ENCODE data around the gene PRPF8. TPM values are rescaled to one million over a fixed set of nuclear protein-coding genes. Genes with fewer than 3 reads are reported as not detected.

Gene PRPF8
- total and polyA plus RNA-seq, 2 of the 13 experiments (the other 11 are each of a cell fraction or from before 2014, with no cell fraction given), result 112 to 179 TPM

GRCh38 chr17:1683459-1683858, 1.2 kb downstream of the PRPF8 start:
- ChIA-PET POLR2A (interaction anchor here (0.7 to 2.9 kb wide), 6 partner anchors 15 to 79 kb away, joined by 3 to 18 read pairs (median 11); partner anchors contain the start of genes RILP and SERPINF1), CTCF (ENCODE audit: low intra/inter-chr PET ratio, low total read pairs) (no interaction called here)
- H3K4me3 ChIP-seq (replicated peaks in 1 of 3; ENCODE audit: insufficient read depth in 1 of 3, low read depth in 2 of 3, low read length in 3 of 3), result peak overlapping the region; percentile 88 to 90 (median 89)
- H2AFZ ChIP-seq (ENCODE audit: low read length), result no peak overlapping the region
- H3K4me2 ChIP-seq (ENCODE audit: low read depth, low read length), result peak overlapping the region; percentile 76
- H3K9me3 ChIP-seq (ENCODE audit: low read length), result no peaks in the 10 kb centered on the region
- H4K20me1 ChIP-seq (ENCODE audit: insufficient read depth, low read length), result peaks cover 12% of the 10 kb centered on the region
- no peak for FAIRE-seq
- TF ChIP-seq NBN (conservative IDR thresholded peaks at IDR 0.05) (no peak), ZNF292 (CRISPR knock-in tag; IDR thresholded peaks at IDR 0.05; ENCODE audit: borderline replicate concordance, low read depth) (no peak), SOX13 (IDR thresholded peaks at IDR 0.05) (no peak), SOX13 (CRISPR knock-in tag; conservative IDR thresholded peaks at IDR 0.05 in 1 of 2, IDR thresholded peaks at IDR 0.05 in 1 of 2) (no peak), ATF7 (IDR thresholded peaks at IDR 0.05) (no peak), ATF7 (CRISPR knock-in tag; IDR thresholded peaks at IDR 0.05) (no peak), ZNF274 (CRISPR knock-in tag; IDR thresholded peaks at IDR 0.05) (no peak), RFX3 (CRISPR knock-in tag; IDR thresholded peaks at IDR 0.05) (no peak), RFX5 (IDR thresholded peaks at IDR 0.05; ENCODE audit: low read depth, low read length) (no peak), RNF2 (conservative IDR thresholded peaks at IDR 0.05; ENCODE audit: low read depth) (no peak)
- TF ChIP-seq, protein P1, sequence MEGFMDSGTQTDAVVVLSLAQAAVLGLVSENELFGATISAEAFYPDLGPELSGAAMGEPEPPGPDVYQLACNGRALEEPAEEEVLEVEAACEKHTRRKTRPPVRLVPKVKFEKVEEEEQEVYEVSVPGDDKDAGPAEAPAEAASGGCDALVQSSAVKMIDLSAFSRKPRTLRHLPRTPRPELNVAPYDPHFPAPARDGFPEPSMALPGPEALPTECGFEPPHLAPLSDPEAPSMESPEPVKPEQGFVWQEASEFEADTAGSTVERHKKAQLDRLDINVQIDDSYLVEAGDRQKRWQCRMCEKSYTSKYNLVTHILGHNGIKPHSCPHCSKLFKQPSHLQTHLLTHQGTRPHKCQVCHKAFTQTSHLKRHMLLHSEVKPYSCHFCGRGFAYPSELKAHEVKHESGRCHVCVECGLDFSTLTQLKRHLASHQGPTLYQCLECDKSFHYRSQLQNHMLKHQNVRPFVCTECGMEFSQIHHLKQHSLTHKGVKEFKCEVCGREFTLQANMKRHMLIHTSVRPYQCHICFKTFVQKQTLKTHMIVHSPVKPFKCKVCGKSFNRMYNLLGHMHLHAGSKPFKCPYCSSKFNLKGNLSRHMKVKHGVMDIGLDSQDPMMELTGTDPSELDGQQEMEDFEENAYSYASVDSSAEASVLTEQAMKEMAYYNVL (CRISPR knock-in tag; IDR thresholded peaks at IDR 0.05; ENCODE audit: borderline replicate concordance), result no peak
- H3K9ac ChIP-seq (ENCODE audit: insufficient read depth, low read depth, low read length), result peak overlapping the region; percentile 94
- BruUV-seq (replicated peaks), result no TSS peak
- peaks cover 28% of the 10 kb centered on the region for H3K4me1 ChIP-seq (ENCODE audit: insufficient read depth, low read length)
- peaks cover 34 to 49% of the 10 kb centered on the region in 2 experiments for H3K36me3 ChIP-seq (replicated peaks in 1 of 2; ENCODE audit: control insufficient read depth in 1 of 2, insufficient read depth in 2 of 2, low read length in 2 of 2)
- in situ Hi-C loops (cut with HindIII; ENCODE audit: extremely low pct_ligation_motif_present, low pct_unique_long_range_greater_than_20kb), result no loop called here
- H3K27ac ChIP-seq (ENCODE audit: extremely low read length, insufficient read depth, low read length), result no peak overlapping the region
- H3K27me3 ChIP-seq (ENCODE audit: control insufficient read depth in 1 of 2, insufficient read depth in 2 of 2, low read length in 2 of 2), result no peaks in the 10 kb centered on the region
- WGBS (ENCODE audit: low lambda C conversion rate), result 92% methylated on average over 5 of the region's 5 CpGs
- H3K79me2 ChIP-seq (ENCODE audit: insufficient read depth, low read length), result peaks cover 27% of the 10 kb centered on the region
- ATAC-seq, result no peak
- DNase-seq (ENCODE audit: low spot score), result no peak
- intact Hi-C loops (cut with micrococcal nuclease; ENCODE audit: unreplicated experiment), result no loop called here
